Karpas-422 (cell line): Measurements from ENCODE around the gene CDKN1B. TPM values are rescaled to one million over a fixed set of nuclear protein-coding genes. Genes with fewer than 3 reads are reported as not detected.
A peak's percentile ranks its signal among the peaks of the same experiment; 100 is the strongest.

Experiments
- DNase-seq: peaks from one replicate; pipeline ENCODE4 v3.0.0-alpha.2; 2015
- H2AFZ ChIP-seq: fragments of 200-600 bp; sonication (generic); 2 replicates; pipeline ENCODE4 v1.6.1; 2014; ENCODE audit warnings: antibody characterized with exemption, low read length, mixed read lengths
- H3K27ac ChIP-seq: fragments of 200-600 bp; sonication (generic); 2 replicates; pipeline ENCODE4 v1.5.1; 2014; ENCODE audit warnings: mild to moderate bottlenecking, low read length, moderate library complexity
- H3K27me3 ChIP-seq: fragments of 200-600 bp; sonication (generic); 2 replicates; pipeline ENCODE4 v1.6.1; 2014; ENCODE audit warnings: low read length, mixed read lengths
- H3K36me3 ChIP-seq: fragments of 200-600 bp; sonication (generic); 2 replicates; pipeline ENCODE4 v1.6.1; 2014; ENCODE audit warnings: low read length, mixed read lengths; ENCODE audit not compliant: insufficient read depth
- H3K4me1 ChIP-seq: fragments of 200-600 bp; sonication (generic); 2 replicates; pipeline ENCODE4 v1.6.1; 2014; ENCODE audit warnings: mild to moderate bottlenecking, low read length, mixed read lengths
- H3K4me2 ChIP-seq: fragments of 200-600 bp; sonication (generic); 2 replicates; pipeline ENCODE4 v1.6.1; 2014; ENCODE audit warnings: low read length, low read depth, mild to moderate bottlenecking; ENCODE audit not compliant: poor library complexity, severe bottlenecking
- H3K4me3 ChIP-seq: fragments of 200-600 bp; sonication (generic); 2 replicates; pipeline ENCODE4 v1.5.1; 2014; ENCODE audit warnings: mild to moderate bottlenecking, antibody characterized with exemption, low read length, mixed read lengths
- H3K79me2 ChIP-seq: fragments of 200-600 bp; sonication (generic); 2 replicates; pipeline ENCODE4 v1.6.1; 2014; ENCODE audit warnings: mild to moderate bottlenecking, low read length, mixed read lengths
- H3K9ac ChIP-seq: fragments of 200-600 bp; sonication (generic); 2 replicates; pipeline ENCODE4 v1.6.0; 2014; ENCODE audit warnings: low read length
- H3K9me2 ChIP-seq: fragments of 200-600 bp; sonication (generic), shearing (Covaris generic); replicated peaks from 2 replicates; pipeline ENCODE4 v1.6.0; 2014; ENCODE audit warnings: mild to moderate bottlenecking, low read length, moderate library complexity; ENCODE audit not compliant: insufficient read depth
- H3K9me3 ChIP-seq: fragments of 300-700, 200-600 bp; sonication (generic); 2 replicates; pipeline ENCODE4 v1.6.1; 2014; ENCODE audit warnings: low read length, mixed read lengths
- H4K20me1 ChIP-seq: fragments of 200-600 bp; sonication (generic); 2 replicates; pipeline ENCODE4 v1.6.1; 2014; ENCODE audit warnings: mild to moderate bottlenecking, antibody characterized with exemption, low read length, low read depth; ENCODE audit not compliant: insufficient read depth
- total RNA-seq: library from RNA; depleted of rRNA; stranded (reverse); fragments of >200 nt; shearing (Covaris generic); gene quantifications from 2 replicates; pipeline ENCODE4 v1.2.3, GENCODE V29; 2014; ENCODE audit warnings: low replicate concordance

Gene CDKN1B
- total RNA-seq, 1 experiment from 2014 or later = 32.8 TPM

- Histone ChIP-seq H3K9me3 (no peaks in the 10 kb centered on the region), H3K27me3 (no peaks in the 10 kb centered on the region), H4K20me1 (no peaks in the 10 kb centered on the region), H3K9me2 (no peaks in the 10 kb centered on the region), H3K4me1 (peaks cover 44% of the 10 kb centered on the region), H3K9ac (no peak overlapping the region), H3K79me2 (no peaks in the 10 kb centered on the region), H3K4me2 (no peak overlapping the region), H3K4me3 (no peak overlapping the region), H3K27ac (no peak overlapping the region), H3K36me3 (no peaks in the 10 kb centered on the region), H2AFZ (no peak overlapping the region)
- no peak for DNase-seq
Measured at GRCh38 chr12:12693111-12693671, 24.0 kb upstream of the CDKN1B start.

- Histone ChIP-seq H3K4me3 (peak overlapping the region; percentile 80), H4K20me1 (no peaks in the 10 kb centered on the region), H3K9me3 (no peaks in the 10 kb centered on the region), H3K4me2 (peak overlapping the region; percentile 92), H3K27ac (peak overlapping the region; percentile 88), H2AFZ (peak overlapping the region; percentile 73), H3K9me2 (no peaks in the 10 kb centered on the region), H3K9ac (peak overlapping the region; percentile 78), H3K36me3 (no peaks in the 10 kb centered on the region), H3K27me3 (no peaks in the 10 kb centered on the region), H3K79me2 (no peaks in the 10 kb centered on the region), H3K4me1 (peaks cover 39% of the 10 kb centered on the region)
- DNase-seq = peak; percentile 95
Measured at GRCh38 chr12:12696562-12697383, 20.4 kb upstream of the CDKN1B start.

GRCh38 chr12:12699345-12699744, 17.8 kb upstream of the CDKN1B start:
- no peaks in the 10 kb centered on the region for H3K9me2 ChIP-seq
- no peak overlapping the region for H3K4me2 ChIP-seq
- no peak overlapping the region for H3K4me3 ChIP-seq
- no peak for DNase-seq
- H3K27ac ChIP-seq = no peak overlapping the region
- H4K20me1 ChIP-seq = no peaks in the 10 kb centered on the region
- H3K9me3 ChIP-seq = no peaks in the 10 kb centered on the region
- no peaks in the 10 kb centered on the region for H3K36me3 ChIP-seq
- no peak overlapping the region for H3K9ac ChIP-seq
- no peaks in the 10 kb centered on the region for H3K79me2 ChIP-seq
- no peak overlapping the region for H2AFZ ChIP-seq
- peaks cover 30% of the 10 kb centered on the region for H3K4me1 ChIP-seq
- H3K27me3 ChIP-seq = no peaks in the 10 kb centered on the region

- Histone ChIP-seq H3K27ac (no peak overlapping the region), H3K9ac (no peak overlapping the region), H3K36me3 (no peaks in the 10 kb centered on the region), H3K27me3 (no peaks in the 10 kb centered on the region), H3K4me1 (peaks cover 30% of the 10 kb centered on the region), H3K9me2 (no peaks in the 10 kb centered on the region), H3K4me3 (no peak overlapping the region), H2AFZ (no peak overlapping the region), H4K20me1 (no peaks in the 10 kb centered on the region), H3K4me2 (no peak overlapping the region), H3K79me2 (no peaks in the 10 kb centered on the region), H3K9me3 (no peaks in the 10 kb centered on the region)
- DNase-seq = no peak
Measured at GRCh38 chr12:12700254-12700653, 16.9 kb upstream of the CDKN1B start.

- Histone ChIP-seq H3K9me3 (no peaks in the 10 kb centered on the region), H3K27me3 (no peaks in the 10 kb centered on the region), H3K9me2 (no peaks in the 10 kb centered on the region), H4K20me1 (no peaks in the 10 kb centered on the region), H3K27ac (no peak overlapping the region), H3K4me3 (no peak overlapping the region), H3K4me1 (peaks cover 20% of the 10 kb centered on the region), H2AFZ (no peak overlapping the region), H3K4me2 (no peak overlapping the region), H3K9ac (no peak overlapping the region), H3K36me3 (no peaks in the 10 kb centered on the region), H3K79me2 (no peaks in the 10 kb centered on the region)
- no peak for DNase-seq
Measured at GRCh38 chr12:12701457-12701856, 15.7 kb upstream of the CDKN1B start.

GRCh38 chr12:12704593-12705230, 12.5 kb upstream of the CDKN1B start:
- H3K36me3 ChIP-seq = no peaks in the 10 kb centered on the region
- no peaks in the 10 kb centered on the region for H3K4me1 ChIP-seq
- no peaks in the 10 kb centered on the region for H3K79me2 ChIP-seq
- H3K9me3 ChIP-seq = no peaks in the 10 kb centered on the region
- no peaks in the 10 kb centered on the region for H3K9me2 ChIP-seq
- no peaks in the 10 kb centered on the region for H4K20me1 ChIP-seq
- no peaks in the 10 kb centered on the region for H3K27me3 ChIP-seq
- H3K4me2 ChIP-seq = no peak overlapping the region
- no peak overlapping the region for H3K4me3 ChIP-seq
- H2AFZ ChIP-seq = no peak overlapping the region
- DNase-seq = peak; percentile 80
- no peak overlapping the region for H3K27ac ChIP-seq
- no peak overlapping the region for H3K9ac ChIP-seq

GRCh38 chr12:12705838-12706520, 11.2 kb upstream of the CDKN1B start:
- H3K4me1 ChIP-seq = no peaks in the 10 kb centered on the region
- H3K27ac ChIP-seq = no peak overlapping the region
- H3K9ac ChIP-seq = no peak overlapping the region
- no peak for DNase-seq
- H3K36me3 ChIP-seq = no peaks in the 10 kb centered on the region
- no peak overlapping the region for H2AFZ ChIP-seq
- H3K9me3 ChIP-seq = no peaks in the 10 kb centered on the region
- H3K4me2 ChIP-seq = no peak overlapping the region
- no peaks in the 10 kb centered on the region for H3K79me2 ChIP-seq
- no peaks in the 10 kb centered on the region for H3K9me2 ChIP-seq
- H3K4me3 ChIP-seq = no peak overlapping the region
- no peaks in the 10 kb centered on the region for H3K27me3 ChIP-seq
- no peaks in the 10 kb centered on the region for H4K20me1 ChIP-seq

GRCh38 chr12:12713932-12714275, 3.3 kb upstream of the CDKN1B start:
- no peak overlapping the region for H2AFZ ChIP-seq
- H3K4me1 ChIP-seq = peaks cover 33% of the 10 kb centered on the region
- H3K36me3 ChIP-seq = no peaks in the 10 kb centered on the region
- H4K20me1 ChIP-seq = 0 out of 2 replicates have a peak, but pooled peaks cover 7% of the 10 kb centered on the region
- H3K79me2 ChIP-seq = peaks cover 14% of the 10 kb centered on the region
- no peaks in the 10 kb centered on the region for H3K9me3 ChIP-seq
- peak overlapping the region; percentile 66 for H3K4me2 ChIP-seq
- H3K27me3 ChIP-seq = no peaks in the 10 kb centered on the region
- peak overlapping the region; percentile 41 for H3K4me3 ChIP-seq
- no peak overlapping the region for H3K27ac ChIP-seq
- no peaks in the 10 kb centered on the region for H3K9me2 ChIP-seq
- no peak for DNase-seq
- H3K9ac ChIP-seq = no peak overlapping the region
